ENCODE data around the gene MRGPRX1.
"Not testable (repeated sequence)": the region's sequence is repeated elsewhere in the genome, so short reads cannot be mapped to it uniquely, and the experiment has no call there.

MRGPRX1 gene

DNA sequence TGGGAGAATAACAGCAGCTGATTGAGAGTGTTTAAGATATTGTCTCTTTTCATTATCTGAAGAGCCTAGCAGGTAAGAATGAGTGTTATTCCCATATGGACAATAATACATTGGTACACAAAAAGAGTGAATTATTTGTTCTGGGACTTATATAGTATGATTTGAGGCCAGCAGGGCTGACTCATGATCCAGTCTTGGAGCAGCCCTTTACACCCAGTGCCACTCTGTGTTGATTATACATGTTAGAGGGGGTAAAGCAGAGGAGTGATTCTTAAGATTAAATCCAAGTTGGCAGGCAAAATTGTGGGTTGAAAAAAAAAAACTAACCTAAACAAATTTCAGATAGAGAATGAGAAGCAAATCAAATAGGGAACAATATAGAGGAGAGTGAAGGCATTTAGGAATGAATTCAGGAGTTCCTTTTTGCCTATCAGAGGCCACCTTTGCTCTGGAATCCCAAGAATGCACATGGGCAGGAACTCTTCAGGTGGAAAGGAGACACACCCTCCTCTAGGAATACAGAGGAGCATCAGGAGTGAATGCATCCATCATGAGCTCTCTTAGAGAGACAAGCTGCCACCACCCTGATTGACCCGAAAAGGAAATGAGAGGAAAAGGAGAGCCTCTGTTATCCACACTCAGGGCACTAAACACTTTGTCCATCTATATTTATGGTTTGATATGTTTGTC, 19.2 kb upstream of the MRGPRX1 start:
- TF ChIP-seq, protein P1, sequence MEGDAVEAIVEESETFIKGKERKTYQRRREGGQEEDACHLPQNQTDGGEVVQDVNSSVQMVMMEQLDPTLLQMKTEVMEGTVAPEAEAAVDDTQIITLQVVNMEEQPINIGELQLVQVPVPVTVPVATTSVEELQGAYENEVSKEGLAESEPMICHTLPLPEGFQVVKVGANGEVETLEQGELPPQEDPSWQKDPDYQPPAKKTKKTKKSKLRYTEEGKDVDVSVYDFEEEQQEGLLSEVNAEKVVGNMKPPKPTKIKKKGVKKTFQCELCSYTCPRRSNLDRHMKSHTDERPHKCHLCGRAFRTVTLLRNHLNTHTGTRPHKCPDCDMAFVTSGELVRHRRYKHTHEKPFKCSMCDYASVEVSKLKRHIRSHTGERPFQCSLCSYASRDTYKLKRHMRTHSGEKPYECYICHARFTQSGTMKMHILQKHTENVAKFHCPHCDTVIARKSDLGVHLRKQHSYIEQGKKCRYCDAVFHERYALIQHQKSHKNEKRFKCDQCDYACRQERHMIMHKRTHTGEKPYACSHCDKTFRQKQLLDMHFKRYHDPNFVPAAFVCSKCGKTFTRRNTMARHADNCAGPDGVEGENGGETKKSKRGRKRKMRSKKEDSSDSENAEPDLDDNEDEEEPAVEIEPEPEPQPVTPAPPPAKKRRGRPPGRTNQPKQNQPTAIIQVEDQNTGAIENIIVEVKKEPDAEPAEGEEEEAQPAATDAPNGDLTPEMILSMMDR (conservative IDR thresholded peaks at IDR 0.05; ENCODE audit: low read depth, low read length): no peak
- no peak overlapping the region for H3K4me3 ChIP-seq (ENCODE audit: low read length)
- no peak for DNase-seq (ENCODE audit: low read depth)

DNA sequence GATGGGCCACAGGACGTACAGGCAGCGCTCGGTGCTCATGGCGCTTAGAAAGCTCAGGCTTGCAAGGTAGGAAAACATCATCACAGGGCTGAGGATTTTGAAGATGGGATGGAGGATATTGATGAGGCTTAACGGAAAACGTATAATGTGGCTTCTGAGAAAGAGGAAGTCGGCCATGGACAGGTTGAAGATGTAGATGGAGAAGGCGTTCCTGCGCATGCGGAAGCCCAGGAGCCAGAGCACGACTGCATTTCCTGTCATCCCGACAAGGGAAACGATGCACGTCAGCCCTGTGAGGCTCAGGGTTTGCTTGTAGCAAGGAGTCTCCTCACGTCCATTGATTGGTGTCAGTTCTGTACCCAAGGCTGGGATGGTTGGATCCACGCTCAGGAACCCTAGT, 17.4 kb upstream of the MRGPRX1 start:
- no peak for DNase-seq (ENCODE audit: low read depth)
- TF ChIP-seq, protein P1 (conservative IDR thresholded peaks at IDR 0.05; ENCODE audit: low read depth, low read length): no peak
- no peak overlapping the region for H3K4me3 ChIP-seq (ENCODE audit: low read length)

DNA sequence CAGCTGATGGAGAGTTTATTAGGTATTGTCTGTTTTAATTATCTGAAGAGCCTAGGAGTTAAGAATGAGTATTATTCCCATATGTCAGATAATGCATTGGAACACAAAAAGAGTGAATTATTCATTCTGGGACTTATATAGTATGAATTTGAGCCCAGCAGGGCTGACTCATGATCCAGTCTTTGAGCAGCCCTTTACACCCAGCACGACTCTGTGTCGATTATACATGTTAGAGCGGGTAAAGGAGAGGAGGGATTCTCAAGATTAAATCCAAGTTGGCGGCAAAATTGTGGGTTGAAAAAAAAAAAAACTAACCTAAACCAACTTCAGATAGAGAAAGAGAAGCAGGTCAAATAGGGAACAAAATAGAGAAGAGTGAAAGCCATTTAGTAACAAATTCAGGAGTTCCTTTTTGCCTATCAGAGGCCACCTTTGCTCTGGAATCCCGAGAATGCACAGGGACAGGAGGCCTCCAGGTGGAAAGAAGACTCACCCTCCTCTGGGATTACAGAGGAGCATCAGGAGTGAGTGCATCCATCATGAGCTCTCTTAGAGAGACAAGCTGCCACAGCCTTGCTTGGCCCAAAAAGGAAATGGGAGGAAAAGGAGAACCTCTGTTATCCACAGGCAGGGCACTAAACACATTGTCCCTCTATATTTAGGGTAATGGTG, 3.1 kb downstream of the MRGPRX1 start:
- H3K4me3 ChIP-seq (ENCODE audit: low read length): no peak overlapping the region
- TF ChIP-seq, protein P1 (conservative IDR thresholded peaks at IDR 0.05; ENCODE audit: low read depth, low read length): no peak

DNA sequence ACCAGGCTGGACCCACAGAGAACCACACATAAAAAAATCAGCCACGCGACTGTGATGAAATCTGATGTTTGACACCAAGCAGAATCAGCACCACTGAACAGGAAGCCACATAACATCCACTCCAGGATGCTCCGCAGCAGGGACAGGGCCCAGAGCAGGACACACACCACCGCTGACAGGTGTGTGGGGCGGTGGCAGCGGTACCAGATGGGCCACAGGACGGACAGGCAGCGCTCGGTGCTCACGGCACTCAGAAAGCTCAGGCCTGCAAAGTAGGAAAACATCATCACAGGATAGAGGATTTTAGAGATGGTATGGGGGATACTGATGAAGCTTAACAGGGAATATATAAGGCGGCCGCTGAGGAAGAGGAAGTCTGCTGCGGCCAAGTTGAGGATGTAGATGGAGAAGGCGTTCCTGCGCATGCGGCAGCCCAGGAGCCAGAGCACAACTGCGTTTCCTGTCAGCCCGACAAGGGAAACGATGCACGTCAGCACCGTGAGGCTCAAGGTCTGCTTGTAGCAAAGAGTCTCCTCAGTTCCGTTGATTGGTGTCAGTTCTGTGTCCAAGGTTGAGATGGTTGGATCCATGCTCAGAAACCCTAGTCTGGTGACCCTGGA, 4.9 kb downstream of the MRGPRX1 start:
- TF ChIP-seq, protein P1 (conservative IDR thresholded peaks at IDR 0.05; ENCODE audit: low read depth, low read length): no peak
- no peak overlapping the region for H3K4me3 ChIP-seq (ENCODE audit: low read length)
- no peak for DNase-seq (ENCODE audit: low read depth)

More for the DNA sequence above, 3.1 kb downstream of the MRGPRX1 start:
- DNase-seq (ENCODE audit: low read depth): no peak

DNA sequence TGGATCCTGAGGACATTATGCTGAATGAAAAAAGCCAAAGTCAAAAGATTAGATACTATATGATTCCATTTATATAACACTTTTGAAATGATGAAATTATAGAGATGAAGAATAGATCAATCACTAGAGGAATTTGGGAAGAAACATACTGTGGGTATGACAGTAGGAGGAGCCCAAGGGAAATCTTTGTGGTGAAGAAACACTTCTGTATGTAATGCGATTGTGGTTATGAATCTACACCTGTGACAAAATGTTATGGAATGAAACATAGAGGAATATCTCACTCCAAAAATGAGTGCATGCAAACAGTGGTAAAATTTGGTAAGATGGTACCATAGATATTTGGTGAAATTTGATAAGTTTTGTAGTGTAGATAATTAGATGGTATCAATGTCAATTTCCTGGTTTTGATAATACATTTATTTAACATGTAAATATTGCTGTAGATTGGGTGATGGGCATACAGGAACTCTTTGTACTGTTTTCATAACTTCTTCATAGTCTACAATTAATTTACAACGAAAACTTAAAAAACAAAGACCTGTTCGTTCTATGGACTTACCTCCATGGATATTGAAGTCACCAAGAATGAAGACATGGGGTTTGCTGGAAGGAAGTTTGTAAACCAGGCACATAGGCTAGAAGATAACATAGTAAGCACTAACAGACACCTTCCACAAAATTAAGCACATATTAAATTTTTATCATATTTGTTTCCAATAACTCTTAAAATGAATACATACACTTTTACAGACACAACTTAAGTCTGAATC, 11.5 kb downstream of the MRGPRX1 start:
- DNase-seq (ENCODE audit: low read depth): no peak
- no peak overlapping the region for H3K4me3 ChIP-seq (ENCODE audit: low read length)
- TF ChIP-seq, protein P1 (conservative IDR thresholded peaks at IDR 0.05; ENCODE audit: low read depth, low read length): no peak

DNA sequence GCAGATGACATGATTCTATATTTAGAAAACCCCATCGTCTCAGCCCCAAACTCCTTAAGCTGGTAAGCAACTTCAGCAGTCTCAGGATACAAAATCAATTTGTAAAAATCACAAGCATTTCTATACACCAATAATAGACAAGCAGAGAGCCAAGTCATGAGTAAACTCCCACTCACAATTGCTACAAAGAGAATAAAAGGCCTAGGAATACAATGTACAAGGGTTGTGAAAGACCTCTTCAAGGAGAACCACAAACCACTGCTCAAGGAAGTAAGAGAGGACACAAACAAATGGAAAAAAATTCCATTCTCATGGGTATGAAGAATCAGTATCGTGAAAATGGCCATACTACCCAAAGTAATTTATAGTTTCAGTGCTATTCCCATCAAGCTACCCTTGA, 13.8 kb downstream of the MRGPRX1 start:
- not testable (repeated sequence) for DNase-seq (ENCODE audit: low read depth); H3K4me3 ChIP-seq (ENCODE audit: low read length)

DNA sequence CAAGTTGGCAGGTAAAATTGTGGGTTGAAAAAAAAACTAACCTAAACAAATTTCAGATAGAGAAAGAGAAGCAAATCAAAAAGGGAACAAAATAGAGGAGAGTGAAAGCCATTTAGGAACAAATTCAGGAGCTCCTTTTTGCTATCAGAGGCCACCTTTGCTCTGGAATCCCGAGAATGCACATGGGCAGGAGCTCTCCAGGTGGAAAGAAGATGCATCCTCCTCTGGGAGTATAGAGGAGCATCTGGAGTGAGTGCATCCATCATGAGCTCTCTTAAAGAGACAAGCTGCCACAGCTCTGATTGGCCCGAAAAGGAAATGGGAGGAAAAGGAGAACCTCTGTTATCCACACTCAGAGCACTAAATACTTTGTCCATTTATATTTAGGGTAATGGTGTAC, 26.3 kb downstream of the MRGPRX1 start:
- no peak for DNase-seq (ENCODE audit: low read depth)
- TF ChIP-seq, protein P1 (conservative IDR thresholded peaks at IDR 0.05; ENCODE audit: low read depth, low read length): no peak
- no peak overlapping the region for H3K4me3 ChIP-seq (ENCODE audit: low read length)
